Stimulated activated CD8-positive, alpha-beta memory T cell treated with anti-CD3 and anti-CD28 coated beads, Interleukin-12 subunit alpha, Interleukin-12 subunit beta, amount 100 ng/mL, for 1 hour (primary cell): ENCODE measurements around the gene CD9.

Experiments
- DNase-seq: peaks from one replicate; pipeline ENCODE4 v3.0.0-alpha.2; 2020; ENCODE audit warnings: low read depth

The CD9 gene

DNA sequence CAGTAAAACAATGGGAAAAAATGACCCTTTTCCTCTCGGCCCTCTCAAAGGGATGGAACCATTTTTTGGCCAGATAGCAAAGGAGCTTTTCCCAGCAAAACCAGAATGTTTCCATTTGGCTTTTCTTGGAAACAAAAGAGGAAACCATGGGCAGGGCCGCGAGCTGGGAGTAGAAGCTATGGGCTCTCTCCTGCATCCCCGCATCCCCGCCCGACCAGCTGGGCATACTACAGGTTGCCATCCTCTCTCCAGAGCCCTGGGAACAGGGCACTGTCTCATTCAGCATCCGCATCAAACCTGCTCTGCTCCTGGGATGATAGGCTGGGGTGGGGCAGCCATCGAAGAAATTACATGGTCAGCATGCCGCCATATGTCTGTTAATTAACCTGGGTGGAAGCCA, 20.9 kb downstream of the CD9 start:
- no peak for DNase-seq

DNA sequence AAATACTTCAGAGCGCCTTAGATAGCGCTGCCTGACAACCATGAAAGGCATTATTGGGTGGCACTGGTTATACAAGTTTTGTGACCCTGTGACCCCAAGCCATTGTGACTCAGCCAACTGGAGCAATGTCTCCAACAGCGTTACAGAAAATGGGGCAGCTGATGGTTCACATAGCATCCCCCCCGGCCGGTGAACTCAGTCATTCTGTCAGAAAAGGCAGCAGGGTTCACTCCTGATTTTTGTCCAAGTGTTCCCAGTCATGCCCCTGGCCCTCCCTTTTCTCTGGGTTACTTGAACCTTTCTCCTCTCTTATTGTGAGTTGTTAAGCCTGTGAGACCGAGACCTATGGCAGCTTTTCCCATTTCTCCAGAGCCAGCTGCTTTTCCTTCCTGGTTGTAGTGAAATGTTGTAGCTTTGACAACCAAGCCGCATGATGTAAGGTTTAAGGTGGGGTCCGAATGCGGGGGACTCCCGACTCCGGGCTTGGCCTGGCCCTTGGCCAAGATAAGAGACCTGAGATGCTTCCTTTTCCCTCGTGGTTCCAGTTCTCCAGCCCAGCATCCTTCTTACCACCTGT, 22.0 kb downstream of the CD9 start:
- no peak for DNase-seq

DNA sequence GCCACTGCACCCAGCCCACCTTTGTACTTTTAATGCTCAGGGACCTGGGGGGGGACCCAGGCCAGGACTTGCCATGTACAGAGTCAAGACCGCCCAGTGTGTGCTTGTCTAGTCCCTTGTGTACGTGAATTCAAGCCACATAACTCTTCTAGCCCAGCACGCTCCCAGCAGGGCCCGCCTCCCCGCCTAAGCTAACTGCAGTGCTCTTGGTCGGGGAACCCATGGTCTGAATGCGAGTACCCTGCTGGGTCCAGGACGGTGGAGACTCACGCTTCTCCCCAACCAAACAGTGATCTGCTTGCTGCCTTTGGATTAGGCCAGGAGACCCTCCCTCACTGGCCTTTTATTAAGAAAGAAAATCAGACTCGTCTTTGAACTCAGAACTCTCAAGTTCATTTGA, 23.3 kb downstream of the CD9 start:
- no peak for DNase-seq

DNA sequence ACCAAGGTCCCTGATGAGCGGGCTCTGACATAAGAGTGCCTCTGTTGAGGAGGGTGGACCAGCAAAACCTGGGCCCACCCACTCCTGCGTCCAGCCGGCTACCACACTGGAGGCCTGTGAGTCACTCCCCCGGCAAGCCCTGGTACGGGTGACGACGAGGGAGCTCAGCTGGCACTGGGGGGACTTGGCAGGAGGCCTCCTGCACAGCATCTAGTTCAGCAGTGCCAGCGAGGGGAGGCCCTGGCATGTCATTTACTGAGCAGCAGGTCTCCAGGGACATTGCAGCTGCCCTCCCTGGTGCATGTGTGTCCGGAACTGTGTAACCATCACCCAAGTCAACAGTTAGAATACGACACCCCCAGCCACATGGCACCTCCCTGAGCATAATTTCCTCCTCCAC, 24.4 kb downstream of the CD9 start:
- no peak for DNase-seq

DNA sequence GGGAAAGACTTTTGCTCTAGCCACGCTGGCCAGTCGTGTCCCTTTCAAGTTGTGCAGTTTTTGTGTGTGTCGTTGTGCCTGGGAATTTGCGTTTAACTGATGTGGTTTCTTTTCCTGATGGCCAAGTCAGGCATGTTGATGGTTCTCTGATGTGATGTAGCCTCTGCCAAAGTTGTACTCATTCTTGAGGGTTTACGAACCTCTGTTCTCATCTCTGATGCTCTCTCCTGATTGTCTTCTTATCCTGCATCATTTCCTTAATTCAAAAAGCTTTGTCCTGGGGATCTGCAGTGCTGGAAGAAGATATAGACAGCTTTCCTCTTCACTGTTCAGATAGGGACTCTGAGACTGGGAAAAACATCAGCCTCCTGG, 25.4 kb downstream of the CD9 start:
- DNase-seq = no peak

DNA sequence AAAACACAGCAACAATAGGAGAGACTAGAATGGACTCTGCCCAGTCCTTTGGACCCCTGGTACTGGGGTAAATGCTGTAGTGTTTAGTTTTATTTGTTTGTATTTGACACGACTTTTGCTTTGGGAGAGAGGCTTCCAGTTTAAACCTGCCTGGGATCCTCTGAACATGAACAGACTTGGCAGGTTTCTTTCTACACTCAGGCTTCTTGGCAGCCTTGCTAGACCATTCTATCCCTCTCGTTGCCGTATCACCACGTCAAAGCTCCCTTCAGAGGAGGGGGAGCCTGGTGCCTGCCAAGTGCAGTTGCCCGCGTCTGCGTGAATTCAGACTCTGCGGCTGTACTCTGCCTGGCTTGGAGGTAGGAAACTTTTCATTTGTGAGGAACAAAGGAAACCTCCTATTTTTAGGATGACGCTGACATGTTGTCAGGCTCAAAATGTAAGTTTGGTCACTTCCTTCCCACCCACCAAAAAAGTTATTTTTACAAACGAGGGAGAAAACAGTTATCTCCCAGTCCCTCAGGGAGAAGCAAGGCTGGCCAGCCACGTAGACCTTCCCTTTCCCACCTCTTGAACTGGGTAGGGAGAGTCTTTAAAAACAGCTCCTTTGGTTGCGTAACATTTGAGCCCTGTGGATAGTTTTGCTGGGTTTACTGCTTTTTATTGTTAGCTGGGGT, 25.9 kb downstream of the CD9 start:
- DNase-seq = no peak

DNA sequence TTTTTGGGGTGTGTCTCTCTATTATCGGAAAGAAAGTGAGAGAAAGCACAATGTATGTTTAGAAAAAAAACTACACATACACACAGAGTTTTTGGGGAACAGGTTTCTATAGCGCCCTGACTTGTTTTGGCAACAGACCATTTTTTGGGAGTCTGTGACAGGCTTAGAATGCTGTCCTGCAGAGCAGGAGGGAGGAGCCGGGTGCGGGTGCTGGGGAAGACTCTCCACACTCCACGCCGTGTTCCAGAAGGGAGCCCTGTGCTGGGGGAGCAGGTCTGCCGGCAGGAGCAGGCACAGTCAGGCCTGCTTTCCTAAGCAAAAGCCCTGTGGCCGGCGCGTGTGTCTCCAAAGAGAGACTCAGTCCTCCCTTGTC, 26.5 kb downstream of the CD9 start:
- no peak for DNase-seq

DNA sequence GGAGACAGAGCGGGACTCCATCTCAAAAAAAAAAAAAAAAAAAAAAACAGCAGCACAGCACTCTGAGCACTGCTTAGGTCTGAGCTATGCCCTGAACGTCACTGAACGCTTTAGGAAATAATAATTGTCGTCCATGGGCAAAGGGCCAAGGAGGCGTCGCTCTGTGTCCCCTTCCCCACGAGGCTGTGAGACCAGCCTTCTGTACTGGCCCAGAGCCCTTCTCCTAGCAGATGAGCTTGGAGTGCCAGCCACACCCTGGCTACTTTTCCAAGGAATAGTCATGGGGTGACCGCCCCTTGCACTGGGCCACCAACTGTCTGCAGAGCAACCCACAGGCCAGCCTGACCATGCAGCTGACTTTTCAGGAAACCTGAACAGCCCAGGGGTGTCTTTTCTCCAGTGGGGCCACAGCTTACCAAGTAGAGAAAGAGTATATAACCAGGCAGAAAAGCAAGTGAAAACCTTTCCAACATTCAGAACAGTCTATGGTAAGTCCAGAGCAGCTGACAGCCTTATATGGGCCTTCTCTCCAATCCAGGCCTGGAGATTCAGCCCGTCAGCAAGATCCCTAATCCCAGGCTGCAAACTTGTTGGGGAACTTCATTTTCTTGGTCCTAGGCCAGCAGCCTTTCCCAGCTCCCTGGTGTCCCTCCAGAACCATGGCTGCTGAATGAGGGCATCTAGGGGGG, 28.5 kb downstream of the CD9 start:
- no peak for DNase-seq

DNA sequence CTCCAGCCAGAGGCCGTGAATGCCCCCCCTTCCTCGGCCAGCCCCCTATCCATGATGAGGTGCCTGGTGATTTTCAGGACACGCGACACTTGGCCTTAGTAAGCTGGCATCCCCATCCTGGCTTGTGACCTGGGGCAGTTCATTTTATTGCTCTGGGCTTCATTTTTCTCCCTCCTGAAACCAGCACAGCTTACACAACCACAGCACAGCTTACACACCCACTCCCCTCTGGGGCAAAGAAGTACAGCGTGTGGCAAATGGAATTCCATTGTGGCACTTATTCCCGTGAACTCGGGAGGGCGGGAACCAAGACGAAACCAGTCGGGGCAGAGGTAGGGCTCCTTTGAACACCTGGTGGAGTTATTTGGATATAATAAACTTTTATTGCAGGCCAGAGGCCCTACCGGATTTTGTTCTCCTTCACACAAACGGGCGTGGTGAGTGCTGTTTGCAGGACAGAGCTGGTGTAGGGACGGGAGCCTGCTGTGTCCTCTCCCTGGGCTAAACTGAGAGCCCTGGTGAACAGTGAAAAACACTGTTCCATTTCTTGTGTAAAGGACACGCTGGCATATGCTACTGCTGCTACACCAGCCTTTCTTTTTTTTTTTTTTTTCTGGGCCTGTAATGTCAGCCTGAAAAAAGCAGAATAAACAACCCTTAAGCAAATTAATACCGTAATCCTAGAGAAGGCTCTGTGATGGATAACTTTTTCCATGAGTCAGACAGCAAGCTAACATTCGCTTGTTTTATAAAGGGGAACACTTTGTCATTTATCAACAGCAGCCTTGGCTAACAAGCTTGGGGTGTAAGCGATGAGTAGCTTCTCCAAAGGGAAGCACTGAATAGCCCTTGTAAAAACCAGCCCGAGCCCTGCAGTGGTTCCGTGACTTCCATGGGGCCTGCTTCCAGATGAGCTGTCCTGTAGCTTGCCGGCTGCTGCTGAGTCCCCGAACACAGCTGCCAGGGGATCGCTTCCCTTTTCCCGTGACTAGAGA, 29.3 kb downstream of the CD9 start:
- DNase-seq = no peak

DNA sequence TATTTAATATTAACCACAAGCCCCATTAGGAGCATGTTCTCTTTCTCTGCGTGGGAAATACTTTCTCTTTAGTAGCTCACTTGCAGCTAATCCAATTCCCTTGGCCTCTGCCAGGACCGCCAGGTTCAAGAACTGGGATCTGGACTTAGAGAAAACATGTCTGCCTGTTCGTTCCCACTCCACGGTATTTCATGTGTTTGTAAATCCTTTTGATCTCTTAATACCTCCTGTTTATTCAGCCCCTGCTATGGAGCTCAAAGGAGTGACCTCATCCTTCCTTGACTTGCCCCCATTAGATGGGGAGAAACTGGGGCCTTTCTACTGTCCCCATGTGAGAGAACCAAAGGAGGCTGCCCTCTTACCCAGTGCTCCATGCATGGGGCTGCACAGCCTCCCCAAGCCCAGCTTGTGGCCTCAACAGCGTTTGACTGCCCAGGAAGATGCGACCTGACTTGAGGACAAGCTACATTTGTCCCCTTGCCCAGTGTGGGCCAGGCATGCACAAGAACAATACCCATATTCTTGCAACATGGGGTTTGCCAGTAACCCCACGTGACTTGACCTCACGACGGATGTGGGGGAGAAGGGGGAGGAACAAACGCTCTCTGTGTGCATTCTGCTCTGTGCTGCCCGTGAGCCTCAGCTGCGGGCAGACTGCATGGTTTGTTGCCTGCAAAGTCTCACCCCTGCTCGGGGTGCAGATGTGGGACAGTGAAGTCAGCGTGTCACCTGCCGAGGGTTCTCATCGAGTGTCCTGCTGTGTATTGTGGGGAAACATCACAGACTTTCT, 30.3 kb downstream of the CD9 start:
- peak; percentile 53 for DNase-seq

DNA sequence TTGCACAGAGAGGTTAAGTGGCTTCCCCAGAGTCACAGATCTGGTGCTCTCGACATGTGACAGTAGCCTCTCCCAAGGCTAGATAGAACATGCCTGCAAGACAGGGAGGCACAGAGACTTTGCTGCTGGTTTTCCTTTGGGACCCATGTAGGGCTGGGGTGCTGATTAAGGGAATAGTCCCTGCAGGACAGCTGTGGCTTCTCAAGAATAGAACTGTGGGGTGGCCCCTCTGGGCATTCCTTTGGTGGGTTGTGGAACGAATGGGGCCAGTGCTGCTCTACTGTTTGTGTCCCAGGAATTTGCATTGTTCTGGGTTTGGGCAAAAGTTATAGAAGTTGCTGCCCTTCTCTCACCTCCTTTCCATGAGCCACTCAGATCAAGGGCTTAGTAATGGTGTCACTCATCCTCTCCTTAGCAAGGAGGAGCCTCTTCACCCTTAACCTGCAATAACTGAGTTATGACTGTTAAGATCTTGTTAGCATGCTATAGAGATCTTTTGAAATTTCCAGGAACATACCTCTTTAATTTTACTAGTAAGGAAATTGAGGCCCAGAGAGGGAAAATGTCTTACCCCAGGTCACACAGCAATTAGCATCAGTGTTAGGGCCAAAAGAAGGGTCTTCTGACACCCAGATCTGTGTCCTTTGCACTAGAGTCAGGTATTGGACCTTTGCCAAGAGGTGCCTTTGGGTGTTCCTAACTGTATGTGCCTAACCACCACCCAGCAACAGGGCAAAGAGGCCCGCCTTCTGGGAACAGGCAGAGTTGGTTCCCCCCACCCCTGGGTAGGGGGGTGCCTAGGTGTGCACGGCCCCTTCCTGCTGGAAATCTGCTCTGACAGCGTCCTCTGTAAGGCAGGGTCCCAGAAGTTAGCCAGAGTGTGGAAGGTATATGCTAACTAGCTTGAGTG, 31.4 kb downstream of the CD9 start:
- DNase-seq = no peak

DNA sequence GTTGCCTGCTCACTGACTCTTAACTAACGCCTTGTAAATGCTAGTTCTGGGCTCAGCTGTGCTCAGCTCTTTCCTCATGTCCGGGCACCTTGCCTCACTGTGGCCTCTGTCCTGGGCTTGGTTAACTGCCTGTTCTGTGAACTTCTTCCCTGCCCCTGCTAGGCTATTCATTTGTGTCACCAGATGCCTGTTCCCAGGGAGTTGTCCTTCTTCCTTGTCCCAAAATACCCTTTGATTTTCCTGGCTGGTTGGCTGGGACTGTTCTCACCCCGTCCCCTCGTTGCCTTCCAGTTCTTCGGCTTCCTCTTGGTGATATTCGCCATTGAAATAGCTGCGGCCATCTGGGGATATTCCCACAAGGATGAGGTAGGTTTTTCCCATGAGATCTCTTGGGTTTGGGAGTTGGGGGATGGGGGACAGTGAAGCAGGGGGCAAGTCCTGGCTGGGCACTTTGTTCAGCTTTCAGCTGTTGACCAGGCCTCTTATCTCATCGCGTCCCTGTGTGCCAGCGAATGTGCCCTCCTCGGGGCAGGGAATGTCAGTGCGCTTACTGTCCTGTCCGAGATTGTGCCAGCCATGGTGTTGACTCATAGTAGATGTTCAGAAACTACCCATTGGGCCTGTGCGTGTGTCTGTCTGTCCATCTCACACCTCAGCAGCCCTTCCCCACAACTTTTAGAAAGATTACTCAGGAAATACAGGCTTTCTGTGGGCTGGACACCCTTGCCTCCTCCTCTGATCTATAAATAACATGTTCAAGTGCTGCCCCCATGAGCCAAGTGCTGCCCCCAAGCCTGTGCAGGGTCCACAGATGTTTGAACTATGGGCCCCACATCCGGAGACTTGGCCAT, 33.1 kb downstream of the CD9 start:
- DNase-seq = no peak

DNA sequence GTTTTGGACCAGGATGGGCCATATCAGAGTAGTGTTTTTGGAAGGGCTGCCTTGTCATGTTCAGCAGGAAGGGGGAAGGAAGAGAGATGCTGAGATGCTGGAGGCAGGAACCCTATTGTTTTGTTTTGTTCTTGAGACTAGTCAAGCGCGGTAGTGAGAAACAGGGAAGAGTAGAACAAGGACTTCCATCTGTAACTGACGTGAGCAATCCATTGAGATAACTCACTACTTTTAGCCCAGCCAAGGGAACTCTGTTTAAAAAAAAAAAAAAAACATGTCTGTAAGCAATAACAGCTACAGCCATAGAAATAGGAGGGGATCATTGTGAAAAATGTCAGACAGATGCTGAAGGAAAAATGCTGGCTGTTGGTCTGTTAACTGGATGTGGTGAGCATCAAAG, 34.0 kb downstream of the CD9 start:
- DNase-seq = no peak

DNA sequence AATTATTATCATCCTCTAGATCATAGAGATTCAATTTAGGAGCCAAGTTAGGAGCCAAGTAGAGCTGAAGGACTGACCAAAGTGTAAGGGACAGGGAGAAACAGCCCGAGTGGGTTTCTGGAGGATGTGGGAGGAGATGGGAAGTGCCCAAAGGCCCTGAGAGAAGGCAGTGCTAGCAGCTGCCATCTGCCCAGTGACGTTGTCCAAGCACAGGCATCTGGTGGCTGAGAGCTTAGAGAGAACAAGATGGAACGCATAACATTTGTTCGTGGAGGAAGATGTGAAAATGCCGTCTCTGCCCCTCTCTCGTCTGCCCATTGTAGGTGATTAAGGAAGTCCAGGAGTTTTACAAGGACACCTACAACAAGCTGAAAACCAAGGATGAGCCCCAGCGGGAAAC, 34.7 kb downstream of the CD9 start:
- no peak for DNase-seq

DNA sequence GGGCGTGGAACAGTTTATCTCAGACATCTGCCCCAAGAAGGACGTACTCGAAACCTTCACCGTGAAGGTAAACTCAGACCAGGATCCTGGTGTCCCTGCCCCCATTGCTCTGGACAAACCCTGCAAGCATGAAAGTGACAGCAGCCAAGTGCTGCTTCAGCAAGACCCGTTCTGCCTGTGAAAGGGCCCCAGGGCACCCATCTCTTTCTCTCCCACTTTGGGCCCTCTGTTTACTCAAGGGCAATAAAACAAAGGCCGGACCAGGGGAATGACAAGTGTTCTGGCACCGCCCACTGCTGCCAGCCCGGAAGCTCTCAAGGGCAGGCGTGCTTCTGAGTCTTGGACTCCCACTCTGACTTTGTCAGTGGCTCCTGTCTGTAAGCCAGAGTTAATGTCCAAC, 35.3 kb downstream of the CD9 start:
- DNase-seq = no peak

DNA sequence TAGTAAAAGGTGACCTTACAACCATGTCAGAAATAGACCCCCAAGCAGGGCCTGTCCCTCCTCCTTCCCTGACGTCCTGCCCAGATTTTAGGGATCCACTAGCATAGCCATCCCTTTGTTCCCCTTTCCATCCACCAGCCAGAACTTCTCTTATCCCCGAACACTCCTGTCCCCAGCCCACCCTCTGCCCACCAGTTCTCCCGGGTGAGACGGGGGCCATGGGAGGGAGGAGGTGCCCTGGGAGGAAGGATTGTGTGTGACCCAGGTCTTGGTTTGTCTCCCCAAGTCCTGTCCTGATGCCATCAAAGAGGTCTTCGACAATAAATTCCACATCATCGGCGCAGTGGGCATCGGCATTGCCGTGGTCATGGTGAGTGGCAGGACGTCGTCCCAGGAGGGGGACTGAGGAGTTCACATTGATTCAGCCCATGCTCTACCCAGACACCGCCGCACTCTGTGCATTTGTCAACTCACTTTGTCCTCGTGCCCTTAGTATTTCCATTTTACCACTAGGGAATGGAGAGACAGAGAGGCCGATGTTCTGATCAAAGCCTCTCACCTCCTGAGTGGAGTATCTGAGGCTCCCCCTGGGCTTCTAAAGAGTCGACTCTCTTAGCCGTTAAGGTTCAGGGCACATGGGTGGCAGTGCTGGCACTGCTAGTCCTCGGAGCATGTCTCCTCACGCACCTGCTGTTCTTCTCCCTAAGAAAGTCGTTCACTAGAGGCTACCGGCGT, 35.9 kb downstream of the CD9 start:
- no peak for DNase-seq

DNA sequence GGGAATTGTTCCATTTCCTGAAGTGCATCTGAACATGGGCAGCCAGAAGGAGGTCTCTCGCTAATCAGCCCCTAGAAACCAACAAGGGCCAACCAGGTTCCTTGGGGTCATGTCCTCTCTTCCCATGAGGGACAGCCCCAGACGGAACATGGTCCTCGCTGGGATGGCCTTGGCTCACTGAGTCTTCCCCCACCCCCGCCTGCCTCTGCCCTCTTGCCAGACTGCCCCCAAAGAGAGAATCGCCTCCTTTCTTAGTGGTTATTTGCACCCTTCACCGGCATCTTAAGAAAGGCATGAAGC, 36.4 kb downstream of the CD9 start:
- DNase-seq = no peak

DNA sequence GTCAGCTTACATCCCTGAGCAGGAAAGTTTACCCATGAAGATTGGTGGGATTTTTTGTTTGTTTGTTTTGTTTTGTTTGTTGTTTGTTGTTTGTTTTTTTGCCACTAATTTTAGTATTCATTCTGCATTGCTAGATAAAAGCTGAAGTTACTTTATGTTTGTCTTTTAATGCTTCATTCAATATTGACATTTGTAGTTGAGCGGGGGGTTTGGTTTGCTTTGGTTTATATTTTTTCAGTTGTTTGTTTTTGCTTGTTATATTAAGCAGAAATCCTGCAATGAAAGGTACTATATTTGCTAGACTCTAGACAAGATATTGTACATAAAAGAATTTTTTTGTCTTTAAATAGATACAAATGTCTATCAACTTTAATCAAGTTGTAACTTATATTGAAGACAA, 37.6 kb downstream of the CD9 start:
- no peak for DNase-seq

DNA sequence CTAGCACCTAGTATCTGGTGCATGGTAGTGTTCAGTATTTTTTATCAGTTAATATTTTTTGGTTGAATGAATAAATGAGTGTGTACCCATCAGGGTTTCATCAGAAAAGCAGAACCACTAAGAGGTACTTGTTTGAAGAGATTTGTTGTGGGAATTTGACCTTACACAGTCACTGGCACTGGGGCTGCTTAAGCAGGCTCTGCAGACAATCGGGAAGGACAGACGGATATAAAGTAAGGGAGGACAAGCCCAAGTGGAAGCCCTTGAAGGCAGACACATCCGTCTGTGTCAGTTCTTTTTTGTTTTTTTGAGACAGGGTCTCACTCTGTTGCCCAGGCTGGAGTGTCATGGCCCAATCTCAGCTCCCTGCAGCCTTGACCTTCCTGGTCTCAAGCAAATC, 38.7 kb downstream of the CD9 start:
- DNase-seq = no peak
